ENCODE measurements around the gene TMC3. TPM values are rescaled to one million over a fixed set of nuclear protein-coding genes. Genes with fewer than 3 reads are reported as not detected.

Gene TMC3
- total and polyA plus RNA-seq, 2 of the 13 experiments (the other 11 are each of a cell fraction or from before 2014, with no cell fraction given): not detected

DNA sequence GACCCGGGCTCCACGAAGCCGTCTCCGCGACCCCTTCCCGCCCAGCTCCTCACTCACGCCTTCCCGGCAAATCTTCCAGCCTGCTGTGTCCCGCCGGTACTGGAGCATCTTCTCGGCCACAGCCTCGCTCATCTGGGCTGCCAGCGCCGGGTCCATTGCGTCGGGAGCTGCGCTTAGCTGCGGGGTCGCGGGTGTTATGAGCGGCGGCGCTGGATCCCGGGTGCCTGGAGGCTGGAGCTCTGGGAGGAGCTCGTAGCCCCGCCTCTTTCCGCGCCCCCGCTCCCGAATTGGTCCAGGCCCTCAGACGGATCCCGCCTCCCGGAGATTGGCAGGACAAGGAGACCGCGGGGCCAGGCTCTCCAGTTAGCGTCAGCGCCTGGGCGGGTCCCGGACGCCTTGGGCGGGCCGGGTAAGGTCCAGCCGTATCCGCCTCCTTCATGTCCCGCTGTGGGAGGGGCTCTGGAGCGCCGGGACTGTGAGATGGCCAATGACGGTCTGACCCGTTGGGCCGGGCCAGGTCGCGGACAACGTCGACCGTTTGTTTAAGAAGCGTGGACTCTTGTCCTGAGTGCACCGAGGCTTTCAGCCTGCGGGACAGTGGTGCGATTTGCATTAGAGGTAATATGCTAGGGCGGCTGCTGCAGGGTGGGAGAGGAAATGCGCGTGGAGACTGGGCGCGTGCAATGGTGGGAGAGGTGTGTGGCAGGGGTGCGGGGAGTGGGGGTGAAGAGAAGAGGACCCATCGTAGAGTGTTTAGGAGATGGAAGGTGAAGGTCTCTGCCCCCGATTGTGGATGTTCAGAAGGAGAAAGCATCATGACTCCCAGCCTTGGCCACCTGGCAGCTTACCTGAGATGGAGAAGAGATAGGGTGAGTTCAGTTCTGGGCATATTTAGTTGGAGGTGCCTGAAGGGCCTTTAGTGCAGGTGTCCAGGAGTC, 49.8 kb downstream of the TMC3 start, which contains the start of gene STARD5:
Gene STARD5, minus strand, starts transcription at position 198 of the 938 bp plus-strand sequence. Its CDS starts 42 bp downstream, at position 156.
- Histone ChIP-seq H3K4me3 (replicated peaks in 1 of 3; ENCODE audit: insufficient read depth in 1 of 3, low read depth in 2 of 3, low read length in 3 of 3) (peak within 1 kb of the TSS; percentile 85 to 97 (median 87)), H2AFZ (ENCODE audit: low read length) (peak within 1 kb of the TSS; percentile 90), H3K27me3 (ENCODE audit: control insufficient read depth in 1 of 2, insufficient read depth in 2 of 2, low read length in 2 of 2) (no peaks in the 10 kb centered on the region), H3K27ac (ENCODE audit: extremely low read length, insufficient read depth, low read length) (peak within 1 kb of the TSS; percentile 46), H3K79me2 (ENCODE audit: insufficient read depth, low read length) (no peaks in the 10 kb centered on the region), H3K9ac (ENCODE audit: insufficient read depth, low read depth, low read length) (peak within 1 kb of the TSS; percentile 82), H3K4me1 (ENCODE audit: insufficient read depth, low read length) (peaks cover 28% of the 10 kb centered on the region), H3K36me3 (replicated peaks in 1 of 2; ENCODE audit: control insufficient read depth in 1 of 2, insufficient read depth in 2 of 2, low read length in 2 of 2) (no peaks in the 10 kb centered on the region; a peak in 3 of 5 replicates), H3K9me3 (ENCODE audit: low read length) (no peaks in the 10 kb centered on the region), H3K4me2 (ENCODE audit: low read depth, low read length) (peak within 1 kb of the TSS; percentile 94), H4K20me1 (ENCODE audit: insufficient read depth, low read length) (no peaks in the 10 kb centered on the region)
- in situ Hi-C loops (cut with HindIII; ENCODE audit: extremely low pct_ligation_motif_present, low pct_unique_long_range_greater_than_20kb): no loop called here
- no TSS peak for BruUV-seq (replicated peaks)
- CTCF ChIA-PET (ENCODE audit: low intra/inter-chr PET ratio, low total read pairs): no interaction called here
- POLR2A ChIA-PET: interaction anchor here (0.9 to 1.0 kb wide), 4 partner anchors 11 to 44 kb away, joined by 3 to 4 read pairs (median 4); no protein-coding TSS in a partner anchor
- peak; percentile 99 for ATAC-seq
- peak; percentile 91 for FAIRE-seq
- WGBS (ENCODE audit: low lambda C conversion rate): under 1% methylated on average over 31 of the region's 67 CpGs
- peak; percentile 96 for DNase-seq (ENCODE audit: low spot score)
- intact Hi-C loops (cut with micrococcal nuclease; ENCODE audit: unreplicated experiment): no loop called here
- 0 out of 2 replicates have a peak, but pooled peaks have one; percentile 24 for TF ChIP-seq ZNF605 (CRISPR knock-in tag; IDR thresholded peaks at IDR 0.05)
- no peak for TF ChIP-seq PHB2 (IDR thresholded peaks at IDR 0.05; ENCODE audit: partially characterized antibody)
- no peak for TF ChIP-seq ZNF10 (CRISPR knock-in tag; IDR thresholded peaks at IDR 0.05; ENCODE audit: borderline replicate concordance, low read depth)
- peak; percentile 58; the same call in 1 of the 2 replicates for TF ChIP-seq SP5 (CRISPR knock-in tag; IDR thresholded peaks at IDR 0.05; ENCODE audit: borderline replicate concordance, low read depth)
- TF ChIP-seq ZMYM4 (CRISPR knock-in tag; IDR thresholded peaks at IDR 0.05): peak; percentile 52; the same call in 1 of the 2 replicates
- 0 out of 2 replicates have a peak, but pooled peaks have one; percentile 54 for TF ChIP-seq ZNF230 (CRISPR knock-in tag; IDR thresholded peaks at IDR 0.05)
- TF ChIP-seq, protein P1, sequence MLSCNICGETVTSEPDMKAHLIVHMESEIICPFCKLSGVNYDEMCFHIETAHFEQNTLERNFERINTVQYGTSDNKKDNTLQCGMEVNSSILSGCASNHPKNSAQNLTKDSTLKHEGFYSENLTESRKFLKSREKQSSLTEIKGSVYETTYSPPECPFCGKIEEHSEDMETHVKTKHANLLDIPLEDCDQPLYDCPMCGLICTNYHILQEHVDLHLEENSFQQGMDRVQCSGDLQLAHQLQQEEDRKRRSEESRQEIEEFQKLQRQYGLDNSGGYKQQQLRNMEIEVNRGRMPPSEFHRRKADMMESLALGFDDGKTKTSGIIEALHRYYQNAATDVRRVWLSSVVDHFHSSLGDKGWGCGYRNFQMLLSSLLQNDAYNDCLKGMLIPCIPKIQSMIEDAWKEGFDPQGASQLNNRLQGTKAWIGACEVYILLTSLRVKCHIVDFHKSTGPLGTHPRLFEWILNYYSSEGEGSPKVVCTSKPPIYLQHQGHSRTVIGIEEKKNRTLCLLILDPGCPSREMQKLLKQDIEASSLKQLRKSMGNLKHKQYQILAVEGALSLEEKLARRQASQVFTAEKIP (CRISPR knock-in tag; IDR thresholded peaks at IDR 0.05; ENCODE audit: borderline replicate concordance): no peak
- TF ChIP-seq ZNF709 (CRISPR knock-in tag; IDR thresholded peaks at IDR 0.05): no peak
- TF ChIP-seq GATAD1 (CRISPR knock-in tag; IDR thresholded peaks at IDR 0.05): no peak; the same call in 1 of the 2 replicates
- TF ChIP-seq ZFP82 (CRISPR knock-in tag; IDR thresholded peaks at IDR 0.05; ENCODE audit: borderline replicate concordance): no peak; the same call in 1 of the 2 replicates
- no peak for TF ChIP-seq NFKB2 (CRISPR knock-in tag; IDR thresholded peaks at IDR 0.05; ENCODE audit: borderline replicate concordance)
- peak; percentile 87 for TF ChIP-seq DR1 (CRISPR knock-in tag; IDR thresholded peaks at IDR 0.05)
- no peak for TF ChIP-seq ZSCAN9 (CRISPR knock-in tag; IDR thresholded peaks at IDR 0.05; ENCODE audit: borderline replicate concordance)
- TF ChIP-seq, protein P2, sequence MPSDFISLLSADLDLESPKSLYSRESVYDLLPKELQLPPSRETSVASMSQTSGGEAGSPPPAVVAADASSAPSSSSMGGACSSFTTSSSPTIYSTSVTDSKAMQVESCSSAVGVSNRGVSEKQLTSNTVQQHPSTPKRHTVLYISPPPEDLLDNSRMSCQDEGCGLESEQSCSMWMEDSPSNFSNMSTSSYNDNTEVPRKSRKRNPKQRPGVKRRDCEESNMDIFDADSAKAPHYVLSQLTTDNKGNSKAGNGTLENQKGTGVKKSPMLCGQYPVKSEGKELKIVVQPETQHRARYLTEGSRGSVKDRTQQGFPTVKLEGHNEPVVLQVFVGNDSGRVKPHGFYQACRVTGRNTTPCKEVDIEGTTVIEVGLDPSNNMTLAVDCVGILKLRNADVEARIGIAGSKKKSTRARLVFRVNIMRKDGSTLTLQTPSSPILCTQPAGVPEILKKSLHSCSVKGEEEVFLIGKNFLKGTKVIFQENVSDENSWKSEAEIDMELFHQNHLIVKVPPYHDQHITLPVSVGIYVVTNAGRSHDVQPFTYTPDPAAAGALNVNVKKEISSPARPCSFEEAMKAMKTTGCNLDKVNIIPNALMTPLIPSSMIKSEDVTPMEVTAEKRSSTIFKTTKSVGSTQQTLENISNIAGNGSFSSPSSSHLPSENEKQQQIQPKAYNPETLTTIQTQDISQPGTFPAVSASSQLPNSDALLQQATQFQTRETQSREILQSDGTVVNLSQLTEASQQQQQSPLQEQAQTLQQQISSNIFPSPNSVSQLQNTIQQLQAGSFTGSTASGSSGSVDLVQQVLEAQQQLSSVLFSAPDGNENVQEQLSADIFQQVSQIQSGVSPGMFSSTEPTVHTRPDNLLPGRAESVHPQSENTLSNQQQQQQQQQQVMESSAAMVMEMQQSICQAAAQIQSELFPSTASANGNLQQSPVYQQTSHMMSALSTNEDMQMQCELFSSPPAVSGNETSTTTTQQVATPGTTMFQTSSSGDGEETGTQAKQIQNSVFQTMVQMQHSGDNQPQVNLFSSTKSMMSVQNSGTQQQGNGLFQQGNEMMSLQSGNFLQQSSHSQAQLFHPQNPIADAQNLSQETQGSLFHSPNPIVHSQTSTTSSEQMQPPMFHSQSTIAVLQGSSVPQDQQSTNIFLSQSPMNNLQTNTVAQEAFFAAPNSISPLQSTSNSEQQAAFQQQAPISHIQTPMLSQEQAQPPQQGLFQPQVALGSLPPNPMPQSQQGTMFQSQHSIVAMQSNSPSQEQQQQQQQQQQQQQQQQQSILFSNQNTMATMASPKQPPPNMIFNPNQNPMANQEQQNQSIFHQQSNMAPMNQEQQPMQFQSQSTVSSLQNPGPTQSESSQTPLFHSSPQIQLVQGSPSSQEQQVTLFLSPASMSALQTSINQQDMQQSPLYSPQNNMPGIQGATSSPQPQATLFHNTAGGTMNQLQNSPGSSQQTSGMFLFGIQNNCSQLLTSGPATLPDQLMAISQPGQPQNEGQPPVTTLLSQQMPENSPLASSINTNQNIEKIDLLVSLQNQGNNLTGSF (CRISPR knock-in tag; IDR thresholded peaks at IDR 0.05): no peak
- no peak for TF ChIP-seq ESRRA (CRISPR knock-in tag; IDR thresholded peaks at IDR 0.05; ENCODE audit: low read depth)
- peak; percentile 65; the same call in 1 of the 2 replicates for TF ChIP-seq ZFP90 (CRISPR knock-in tag; IDR thresholded peaks at IDR 0.05; ENCODE audit: borderline replicate concordance)
- TF ChIP-seq NFYC (CRISPR knock-in tag; IDR thresholded peaks at IDR 0.05): peak; percentile 88
- no peak for TF ChIP-seq SMARCC2 (IDR thresholded peaks at IDR 0.05)

All from HepG2 (cell line).